Immature natural killer cell (primary cell): ENCODE data around the gene CPNE5. TPM values are rescaled to one million over a fixed set of nuclear protein-coding genes. Genes with fewer than 3 reads are reported as not detected.

Experiments
- DNase-seq, 3 donors: peaks; one replicate each; pipeline ENCODE4 v3.0.0; 2022; ENCODE audit warnings: mixed read lengths in 1 of 3
- H3K27ac Mint-ChIP-seq, 6 donors: one replicate each; pipeline ENCODE4 v1.8.0; 2020; ENCODE audit warnings: mixed read lengths in 6 of 6, mild to moderate bottlenecking in 5 of 6, inconsistent platforms in 4 of 6, moderate library complexity in 3 of 6
- H3K27me3 Mint-ChIP-seq, 3 donors: one replicate each; pipeline ENCODE4 v1.8.0; 2020 to 2021; ENCODE audit warnings: low read depth in 3 of 3, mild to moderate bottlenecking in 3 of 3, mixed read lengths in 3 of 3, moderate library complexity in 3 of 3, inconsistent platforms in 1 of 3
- H3K36me3 Mint-ChIP-seq, 3 donors: one replicate each; pipeline ENCODE4 v1.8.0; 2020; ENCODE audit warnings: mixed read lengths in 3 of 3, inconsistent platforms in 2 of 3, mild to moderate bottlenecking in 2 of 3
- H3K4me1 Mint-ChIP-seq, 2 donors: one replicate each; pipeline ENCODE4 v1.8.0; 2020; ENCODE audit warnings: inconsistent platforms in 2 of 2, mild to moderate bottlenecking in 2 of 2, mixed read lengths in 2 of 2, moderate library complexity in 1 of 2
- H3K4me3 Mint-ChIP-seq, 5 donors: one replicate each; pipeline ENCODE4 v1.8.0; 2020; ENCODE audit warnings: mild to moderate bottlenecking in 5 of 5, mixed read lengths in 5 of 5, inconsistent platforms in 3 of 5, moderate library complexity in 3 of 5
- H3K9me3 Mint-ChIP-seq, 6 donors: one replicate each; pipeline ENCODE4 v1.8.0; 2020; ENCODE audit warnings: mild to moderate bottlenecking in 6 of 6, mixed read lengths in 6 of 6, inconsistent platforms in 4 of 6, moderate library complexity in 3 of 6
- polyA plus RNA-seq, 3 donors: library from polyadenylated mRNA; unstranded; fragments of 300-500 nt; fragmentation: Illumina TruSeq; gene quantifications; one replicate each; pipeline ENCODE4 v1.2.3, GENCODE V29; 2021

CPNE5 gene
- polyA plus RNA-seq, 3 donors from 2014 or later: 0.29 to 0.52 (median 0.49) TPM

DNA sequence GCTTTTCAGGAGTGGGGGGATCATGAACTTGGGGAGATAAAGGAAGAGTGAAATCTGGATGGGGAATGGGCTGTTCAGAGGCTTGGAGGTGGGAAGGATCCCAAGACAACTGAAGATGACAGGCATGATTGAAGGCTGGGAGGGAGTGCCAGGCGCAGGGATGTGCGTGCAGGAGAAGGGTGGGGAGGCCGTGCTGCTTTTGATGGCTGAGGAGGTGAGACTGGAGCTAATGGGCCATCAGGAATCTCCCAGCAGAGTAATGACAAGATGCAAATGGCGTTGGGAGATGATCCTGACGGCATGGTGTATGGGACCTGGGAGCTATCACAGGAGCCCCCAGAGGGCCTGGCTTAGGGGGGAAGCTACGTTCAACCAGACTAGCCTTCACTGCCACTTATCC, 1.6 kb downstream of the CPNE5 start:
- peaks cover 0 to 4% (median 0%) of the 10 kb centered on the region in 3 donors for H3K36me3 Mint-ChIP-seq
- H3K4me1 Mint-ChIP-seq: peaks cover 8 to 15% of the 10 kb centered on the region in 2 donors
- peak overlapping the region in 1 of 5 donors; percentile 31 for H3K4me3 Mint-ChIP-seq
- H3K9me3 Mint-ChIP-seq: no peaks in the 10 kb centered on the region
- no peak for DNase-seq
- H3K27ac Mint-ChIP-seq: no peak overlapping the region
- peaks cover 8 to 18% (median 15%) of the 10 kb centered on the region in 3 donors for H3K27me3 Mint-ChIP-seq

DNA sequence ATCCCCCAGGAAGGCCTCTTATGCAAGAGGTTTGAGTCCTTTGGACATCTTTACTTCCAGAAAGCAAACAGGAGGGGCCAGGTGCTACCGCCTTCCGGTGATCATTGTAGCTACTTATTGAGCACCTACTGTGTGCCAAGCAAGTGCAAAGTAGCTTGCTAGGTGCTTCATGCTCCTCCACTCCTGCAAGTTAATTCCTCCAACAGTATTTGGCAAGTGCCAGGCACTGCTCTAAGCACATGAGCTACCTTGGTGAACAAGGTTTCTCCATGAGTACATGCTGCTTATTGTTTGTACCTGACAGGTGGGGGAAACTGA, 2.3 kb downstream of the CPNE5 start:
- DNase-seq: no peak
- no peak overlapping the region for H3K27ac Mint-ChIP-seq

DNA sequence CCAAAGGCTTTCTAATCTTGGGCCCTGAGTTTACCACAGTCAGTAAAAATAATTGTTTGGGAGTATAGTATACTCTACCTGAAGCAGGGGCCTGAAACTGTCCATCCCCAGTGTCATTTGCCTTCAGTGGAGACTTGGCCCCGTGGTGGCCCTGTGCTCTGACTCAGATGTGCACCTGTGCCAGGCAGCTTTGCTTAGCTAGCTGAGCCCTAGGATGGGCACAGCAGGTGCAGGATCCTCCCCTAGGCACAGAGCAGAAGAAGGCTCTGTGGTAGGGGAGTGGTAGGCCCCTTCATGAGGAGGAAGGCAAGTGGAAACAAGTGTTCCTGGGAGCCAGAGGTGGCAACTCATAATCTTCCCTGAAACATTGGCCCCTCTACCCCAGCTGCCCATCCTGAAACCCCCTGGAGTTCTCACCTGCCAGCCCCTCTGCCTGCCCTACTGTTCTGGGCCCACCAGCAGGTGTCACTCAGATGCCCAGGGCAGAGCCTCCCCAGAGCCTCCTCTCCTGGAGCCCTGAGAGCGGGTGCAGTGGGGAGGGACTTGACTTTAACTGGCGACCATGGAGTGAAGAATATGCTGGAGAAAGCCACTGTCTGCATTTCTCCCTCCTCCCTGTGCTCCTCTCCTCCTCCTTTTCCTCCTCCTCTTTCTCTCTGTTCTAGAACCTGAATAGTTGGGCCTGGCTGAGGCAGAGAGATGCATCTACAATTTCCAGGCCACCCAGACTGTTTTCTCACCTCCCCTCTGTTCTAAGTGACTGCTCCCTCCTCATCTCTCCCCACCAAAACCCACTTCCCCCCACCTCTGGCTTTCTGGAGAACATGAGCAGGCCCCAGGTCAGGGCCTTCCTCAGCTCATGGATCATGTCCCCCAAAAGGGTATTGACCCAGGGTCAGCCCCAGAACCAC, 2.9 kb downstream of the CPNE5 start:
- Mint-ChIP-seq H3K27ac (no peak overlapping the region), H3K4me1 (peaks cover 8 to 15% of the 10 kb centered on the region in 2 donors), H3K36me3 (peaks cover 0 to 4% (median 0%) of the 10 kb centered on the region in 3 donors), H3K9me3 (no peaks in the 10 kb centered on the region), H3K4me3 (no peak overlapping the region), H3K27me3 (peaks cover 8 to 15% (median 14%) of the 10 kb centered on the region in 3 donors)
- DNase-seq: no peak

More for the DNA sequence above, 2.3 kb downstream of the CPNE5 start:
- Mint-ChIP-seq H3K27me3 (peaks cover 8 to 16% (median 15%) of the 10 kb centered on the region in 3 donors), H3K9me3 (no peaks in the 10 kb centered on the region), H3K4me1 (peaks cover 8 to 15% of the 10 kb centered on the region in 2 donors), H3K36me3 (peaks cover 0 to 4% (median 0%) of the 10 kb centered on the region in 3 donors), H3K4me3 (no peak overlapping the region)

DNA sequence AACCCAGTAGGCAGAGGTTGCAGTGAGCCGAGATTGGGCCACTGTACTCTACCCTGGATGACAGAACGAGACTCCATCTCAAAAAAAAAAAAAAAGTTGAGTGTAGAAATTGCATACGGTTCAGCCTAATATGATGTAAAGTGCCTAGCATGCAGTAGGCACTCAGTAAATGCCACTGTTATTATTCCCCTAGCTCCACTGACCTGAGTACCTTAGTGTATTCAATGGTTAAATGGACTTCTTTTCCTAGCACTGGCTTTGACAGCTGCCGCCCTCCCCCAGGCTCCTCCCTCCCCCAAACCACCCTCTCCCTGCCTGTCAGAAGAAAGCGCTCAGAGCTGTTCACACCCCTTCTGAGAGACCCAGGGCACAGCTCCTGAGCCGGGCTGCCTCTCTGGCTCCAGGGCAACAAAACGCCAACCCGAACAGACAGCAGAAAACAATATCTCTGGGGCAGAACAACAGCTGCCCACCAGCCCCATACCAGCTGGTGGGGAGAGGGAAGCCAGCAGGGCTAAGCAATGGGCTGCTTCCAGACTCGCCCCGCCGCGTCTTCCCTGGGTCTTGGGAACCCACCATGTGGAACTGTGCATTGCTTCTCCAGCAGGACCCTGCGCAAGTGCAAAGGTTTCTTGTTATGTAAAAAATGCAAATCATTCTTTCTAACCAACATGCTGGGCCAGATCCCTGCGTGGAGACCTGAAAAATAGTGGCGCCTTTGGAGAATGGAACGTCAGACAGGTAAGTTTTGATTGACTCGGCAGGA, 4.5 kb downstream of the CPNE5 start:
- Mint-ChIP-seq H3K27ac (no peak overlapping the region), H3K4me1 (peaks cover 0 to 3% of the 10 kb centered on the region in 2 donors), H3K36me3 (peaks cover 0 to 4% (median 0%) of the 10 kb centered on the region in 3 donors)

DNA sequence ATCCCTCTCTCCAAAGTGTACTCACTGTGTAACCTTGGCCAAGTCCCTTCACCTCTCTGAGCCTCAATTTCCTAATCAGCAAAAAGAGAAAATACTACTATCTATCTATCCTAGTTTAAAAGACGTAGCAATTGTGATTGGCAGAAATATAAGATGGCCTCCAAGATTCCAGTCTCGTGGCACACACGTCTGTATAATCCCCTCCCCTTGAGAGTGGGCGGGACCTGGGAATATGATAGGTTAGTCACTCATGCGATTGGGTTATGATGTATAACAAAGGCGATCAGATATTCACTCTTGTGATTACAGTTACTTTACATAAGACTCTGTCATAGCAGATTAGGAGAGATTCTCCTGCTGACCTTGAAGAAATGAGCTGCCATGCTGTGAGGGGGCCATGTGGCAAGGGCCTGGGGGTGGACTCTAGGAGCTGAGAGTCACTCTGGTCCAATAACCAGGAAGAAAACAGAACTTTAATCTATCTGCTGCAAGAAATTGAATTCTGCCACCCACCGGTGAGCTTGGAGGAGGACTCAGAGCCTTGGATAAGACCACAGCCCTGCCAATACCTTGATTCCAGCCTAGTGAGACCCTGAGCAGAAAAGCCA, 6.0 kb downstream of the CPNE5 start:
- H3K27me3 Mint-ChIP-seq: peaks cover 1 to 7% (median 6%) of the 10 kb centered on the region in 3 donors
- no peaks in the 10 kb centered on the region for H3K9me3 Mint-ChIP-seq
- H3K27ac Mint-ChIP-seq: no peak overlapping the region
- no peaks in the 10 kb centered on the region for H3K4me1 Mint-ChIP-seq
- peaks cover 0 to 4% (median 0%) of the 10 kb centered on the region in 3 donors for H3K36me3 Mint-ChIP-seq
- no peak for DNase-seq
- H3K4me3 Mint-ChIP-seq: no peak overlapping the region

More for the DNA sequence above, 4.5 kb downstream of the CPNE5 start:
- Mint-ChIP-seq H3K4me3 (no peak overlapping the region), H3K9me3 (no peaks in the 10 kb centered on the region), H3K27me3 (peaks cover 5 to 11% (median 11%) of the 10 kb centered on the region in 3 donors)
- DNase-seq: no peak

DNA sequence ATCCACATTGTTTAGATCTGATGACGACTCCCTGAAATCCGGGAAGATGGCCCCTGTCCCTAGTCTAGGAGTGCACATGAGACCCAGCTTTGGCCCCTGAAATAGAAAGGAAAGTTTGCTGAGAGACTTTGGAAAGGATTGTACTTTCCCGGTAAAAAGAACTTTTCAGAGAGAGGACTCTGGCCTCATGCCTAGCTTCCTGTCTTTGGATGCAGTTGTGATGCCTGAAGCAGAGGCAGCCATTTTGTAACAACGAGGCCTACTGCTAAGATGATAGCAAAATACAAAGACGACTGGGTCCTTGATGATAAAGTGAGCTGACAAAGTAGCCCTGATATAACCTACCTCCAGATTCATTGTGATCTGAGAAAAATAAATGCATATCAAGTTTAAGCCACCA, 6.9 kb downstream of the CPNE5 start:
- H3K27me3 Mint-ChIP-seq: peaks cover 1 to 4% (median 2%) of the 10 kb centered on the region in 3 donors
- H3K4me1 Mint-ChIP-seq: peaks cover 6 to 7% of the 10 kb centered on the region in 2 donors
- no peak overlapping the region for H3K27ac Mint-ChIP-seq
- H3K9me3 Mint-ChIP-seq: no peaks in the 10 kb centered on the region
- H3K4me3 Mint-ChIP-seq: no peak overlapping the region
- peaks cover 0 to under 1% (median 0%) of the 10 kb centered on the region in 3 donors for H3K36me3 Mint-ChIP-seq
- no peak for DNase-seq

DNA sequence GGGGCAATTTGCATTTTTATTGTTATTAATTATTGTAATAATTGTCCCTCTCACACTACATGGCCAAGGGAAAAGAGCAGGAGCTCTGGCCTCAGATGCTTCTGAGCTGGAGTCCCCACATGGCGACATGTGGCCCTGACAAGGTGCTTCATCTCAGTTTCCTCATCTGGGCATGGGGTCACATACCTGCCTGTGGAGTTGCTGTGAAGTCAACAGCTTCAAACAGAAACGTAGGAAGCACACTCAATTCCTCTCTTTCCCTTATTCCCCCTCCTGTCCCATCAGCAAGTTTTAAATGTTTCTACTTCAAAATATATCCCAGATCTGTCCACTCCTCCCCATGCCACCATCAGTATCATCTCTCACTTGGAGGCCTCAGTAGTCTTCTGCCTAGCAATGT, 8.7 kb downstream of the CPNE5 start:
- Mint-ChIP-seq H3K9me3 (no peaks in the 10 kb centered on the region), H3K27ac (no peak overlapping the region), H3K4me3 (no peak overlapping the region), H3K36me3 (no peaks in the 10 kb centered on the region), H3K27me3 (peaks cover 0 to 3% (median 2%) of the 10 kb centered on the region in 3 donors), H3K4me1 (peaks cover 7 to 9% of the 10 kb centered on the region in 2 donors)
- no peak for DNase-seq

DNA sequence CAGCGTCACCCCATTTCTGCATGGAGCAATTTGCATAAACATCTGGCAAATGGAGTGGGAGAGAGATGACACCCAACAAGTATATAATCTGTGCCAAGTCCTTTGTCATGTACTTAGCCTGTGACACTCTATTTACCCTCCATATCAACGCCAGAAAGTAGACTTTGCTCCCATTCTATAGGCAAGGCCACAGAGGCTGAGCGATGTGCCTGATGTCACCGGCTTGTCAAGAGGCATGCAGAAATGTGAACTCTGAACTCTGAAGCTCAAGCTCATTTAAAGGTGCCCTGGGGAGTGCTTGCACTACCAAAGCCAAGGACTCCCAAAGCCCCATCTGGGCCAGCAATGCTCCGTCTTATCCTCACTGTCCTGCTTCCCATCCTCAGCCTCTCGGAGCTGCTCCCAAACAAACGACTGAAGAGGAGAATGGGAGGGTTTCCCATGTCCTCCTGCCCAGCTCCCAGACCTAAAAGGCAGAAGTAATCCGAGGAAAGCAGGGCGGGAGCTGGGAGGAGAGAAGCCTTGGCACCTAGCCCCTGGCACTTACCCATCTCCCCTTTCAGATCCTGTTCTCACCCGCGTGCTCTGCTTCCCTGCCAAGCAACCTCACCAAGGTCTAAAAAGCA, 9.2 kb downstream of the CPNE5 start:
- no peaks in the 10 kb centered on the region for H3K9me3 Mint-ChIP-seq
- H3K27me3 Mint-ChIP-seq: peaks cover 0 to 3% (median 3%) of the 10 kb centered on the region in 3 donors
- peaks cover 7 to 9% of the 10 kb centered on the region in 2 donors for H3K4me1 Mint-ChIP-seq
- no peak overlapping the region for H3K4me3 Mint-ChIP-seq
- no peak overlapping the region for H3K27ac Mint-ChIP-seq
- H3K36me3 Mint-ChIP-seq: no peaks in the 10 kb centered on the region
- DNase-seq: no peak

DNA sequence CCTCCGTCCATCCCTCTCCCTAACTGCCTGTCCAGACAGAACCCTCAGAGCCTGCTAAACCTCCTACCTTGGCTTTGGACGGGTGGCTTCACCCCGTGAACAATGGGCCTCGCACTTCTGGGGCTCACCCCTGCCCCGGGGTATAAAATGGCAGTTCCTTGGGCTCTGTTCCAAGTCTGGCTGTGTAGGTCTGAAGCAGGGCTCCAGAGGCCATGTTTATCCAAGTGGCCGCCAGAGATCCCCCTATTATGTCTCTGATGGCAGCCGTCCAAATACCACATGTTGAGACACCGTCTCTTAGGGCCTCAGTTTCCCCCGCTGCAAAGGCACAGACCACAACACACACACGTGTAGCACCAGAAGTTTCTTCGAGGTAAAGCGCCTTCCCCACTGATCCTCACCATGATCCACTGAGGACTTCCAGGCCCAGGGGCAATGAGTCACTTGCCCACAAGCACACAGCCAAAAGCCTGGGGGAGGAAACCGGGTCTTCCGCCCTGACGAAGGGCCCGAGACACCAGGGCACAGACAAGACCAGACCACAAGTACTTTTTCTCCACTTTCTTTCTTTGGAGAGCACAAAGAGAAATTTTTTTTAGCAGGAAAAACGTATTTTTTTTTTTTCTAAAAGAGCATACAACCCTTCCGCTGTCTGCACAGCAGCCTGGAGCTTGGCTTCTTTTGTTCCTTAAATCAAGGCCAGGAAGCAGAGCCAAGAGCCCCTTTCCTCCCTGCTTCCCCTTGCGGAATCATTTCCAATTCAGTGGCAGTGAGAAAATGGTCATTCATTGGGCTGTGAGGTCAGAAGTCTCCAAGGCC, 11.8 kb downstream of the CPNE5 start:
- DNase-seq: peak in 1 of 3 donors; percentile 9

DNA sequence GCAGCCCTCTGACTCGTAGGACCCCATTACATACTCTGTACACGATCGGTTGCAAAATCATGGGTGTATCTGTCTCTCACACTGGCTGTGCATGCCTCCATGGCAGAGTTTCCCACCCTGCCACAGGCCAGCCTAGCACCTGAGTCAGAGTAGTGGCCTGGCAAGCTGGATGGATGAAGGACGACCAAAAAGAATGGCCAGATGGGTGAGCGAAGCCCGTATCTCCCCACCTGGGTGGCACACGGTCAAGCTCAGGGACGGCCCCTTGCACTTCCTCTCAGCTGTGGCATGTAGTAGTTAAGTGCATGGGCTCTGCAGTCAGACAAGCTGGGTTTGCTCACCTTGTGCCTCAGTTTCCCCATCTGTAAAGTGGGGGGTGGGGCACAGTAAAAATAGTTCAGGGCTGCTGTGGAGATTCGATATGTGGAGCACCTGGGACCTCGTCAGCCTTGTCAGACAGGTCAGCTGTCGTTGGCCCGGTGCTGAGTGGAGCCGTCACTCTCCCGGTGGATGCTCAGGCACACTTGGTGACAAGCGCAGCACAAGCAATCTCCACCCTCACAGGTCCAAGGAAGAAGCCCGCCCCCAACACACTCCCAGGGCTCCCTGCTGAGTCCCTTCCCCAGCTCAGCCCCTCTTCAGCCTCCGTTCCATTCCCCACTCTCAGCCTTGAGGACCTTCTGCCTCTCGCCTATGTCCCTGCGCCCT, 12.6 kb downstream of the CPNE5 start:
- Mint-ChIP-seq H3K4me1 (peaks cover 7 to 9% of the 10 kb centered on the region in 2 donors), H3K27ac (no peak overlapping the region), H3K27me3 (peaks cover 2 to 6% (median 3%) of the 10 kb centered on the region in 3 donors), H3K9me3 (no peaks in the 10 kb centered on the region), H3K36me3 (no peaks in the 10 kb centered on the region), H3K4me3 (no peak overlapping the region)
- no peak for DNase-seq

More for the DNA sequence above, 11.8 kb downstream of the CPNE5 start:
- Mint-ChIP-seq H3K36me3 (no peaks in the 10 kb centered on the region), H3K27me3 (peaks cover 0 to 5% (median 3%) of the 10 kb centered on the region in 3 donors), H3K4me3 (no peak overlapping the region), H3K27ac (no peak overlapping the region), H3K9me3 (no peaks in the 10 kb centered on the region), H3K4me1 (peaks cover 7 to 9% of the 10 kb centered on the region in 2 donors)

DNA sequence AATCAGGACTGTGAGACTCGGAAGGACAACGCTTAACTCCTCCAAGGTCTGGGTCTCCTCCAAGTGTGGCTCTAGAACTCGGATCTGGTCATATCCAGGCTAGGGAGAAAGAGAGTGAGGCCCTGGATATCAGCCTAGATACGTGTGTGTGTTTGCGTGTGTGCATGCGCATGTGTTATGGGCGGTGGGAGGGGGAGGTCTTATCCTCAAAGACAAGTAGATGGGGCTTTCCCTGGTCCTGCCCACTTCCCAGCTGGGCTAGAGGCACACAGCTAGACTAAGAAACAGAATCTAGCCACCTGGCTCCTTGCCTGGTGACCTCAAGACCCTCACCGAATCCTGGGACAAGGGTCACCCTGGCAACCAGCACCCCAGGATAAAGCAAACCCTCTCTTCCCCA, 13.2 kb downstream of the CPNE5 start:
- H3K9me3 Mint-ChIP-seq: no peaks in the 10 kb centered on the region
- peaks cover 7 to 9% of the 10 kb centered on the region in 2 donors for H3K4me1 Mint-ChIP-seq
- peaks cover 2 to 6% (median 3%) of the 10 kb centered on the region in 3 donors for H3K27me3 Mint-ChIP-seq
- no peak overlapping the region for H3K4me3 Mint-ChIP-seq
- no peak overlapping the region for H3K27ac Mint-ChIP-seq
- DNase-seq: no peak
- no peaks in the 10 kb centered on the region for H3K36me3 Mint-ChIP-seq

DNA sequence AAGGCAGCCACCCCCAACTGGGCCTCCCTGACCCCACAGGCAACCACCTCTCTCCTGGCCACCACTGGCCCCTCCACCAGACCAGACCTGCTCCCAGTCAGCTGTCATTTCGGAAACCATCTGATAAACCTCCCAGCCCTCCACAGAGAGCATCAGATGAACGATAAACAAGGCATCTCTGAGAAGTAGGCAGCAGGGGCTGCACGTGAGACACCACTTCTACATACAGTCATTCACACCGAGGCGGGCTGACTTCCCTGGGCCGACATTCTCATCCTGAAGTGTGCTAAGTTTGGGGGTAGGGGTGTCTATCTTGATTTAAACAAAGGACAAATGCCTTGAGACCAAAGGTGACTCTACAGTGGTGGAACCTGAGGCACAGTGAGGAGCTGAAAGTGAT, 13.8 kb downstream of the CPNE5 start:
- no peak overlapping the region for H3K4me3 Mint-ChIP-seq
- H3K36me3 Mint-ChIP-seq: no peaks in the 10 kb centered on the region
- no peaks in the 10 kb centered on the region for H3K9me3 Mint-ChIP-seq
- no peak overlapping the region for H3K27ac Mint-ChIP-seq
- H3K27me3 Mint-ChIP-seq: peaks cover 2 to 6% (median 3%) of the 10 kb centered on the region in 3 donors
- peaks cover 7 to 9% of the 10 kb centered on the region in 2 donors for H3K4me1 Mint-ChIP-seq
- no peak for DNase-seq
